Non-pigmented ciliary epithelial cell (primary cell): ENCODE measurements around the gene RNF168.
"Not testable (repeated sequence)": the region's sequence is repeated elsewhere in the genome, so short reads cannot be mapped to it uniquely, and the experiment has no call there.

Source experiments
- DNase-seq: peaks from one replicate; pipeline ENCODE4 v3.0.0-alpha.2; 2010; ENCODE audit warnings: low read depth

Gene RNF168, protein sequence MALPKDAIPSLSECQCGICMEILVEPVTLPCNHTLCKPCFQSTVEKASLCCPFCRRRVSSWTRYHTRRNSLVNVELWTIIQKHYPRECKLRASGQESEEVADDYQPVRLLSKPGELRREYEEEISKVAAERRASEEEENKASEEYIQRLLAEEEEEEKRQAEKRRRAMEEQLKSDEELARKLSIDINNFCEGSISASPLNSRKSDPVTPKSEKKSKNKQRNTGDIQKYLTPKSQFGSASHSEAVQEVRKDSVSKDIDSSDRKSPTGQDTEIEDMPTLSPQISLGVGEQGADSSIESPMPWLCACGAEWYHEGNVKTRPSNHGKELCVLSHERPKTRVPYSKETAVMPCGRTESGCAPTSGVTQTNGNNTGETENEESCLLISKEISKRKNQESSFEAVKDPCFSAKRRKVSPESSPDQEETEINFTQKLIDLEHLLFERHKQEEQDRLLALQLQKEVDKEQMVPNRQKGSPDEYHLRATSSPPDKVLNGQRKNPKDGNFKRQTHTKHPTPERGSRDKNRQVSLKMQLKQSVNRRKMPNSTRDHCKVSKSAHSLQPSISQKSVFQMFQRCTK

DNA sequence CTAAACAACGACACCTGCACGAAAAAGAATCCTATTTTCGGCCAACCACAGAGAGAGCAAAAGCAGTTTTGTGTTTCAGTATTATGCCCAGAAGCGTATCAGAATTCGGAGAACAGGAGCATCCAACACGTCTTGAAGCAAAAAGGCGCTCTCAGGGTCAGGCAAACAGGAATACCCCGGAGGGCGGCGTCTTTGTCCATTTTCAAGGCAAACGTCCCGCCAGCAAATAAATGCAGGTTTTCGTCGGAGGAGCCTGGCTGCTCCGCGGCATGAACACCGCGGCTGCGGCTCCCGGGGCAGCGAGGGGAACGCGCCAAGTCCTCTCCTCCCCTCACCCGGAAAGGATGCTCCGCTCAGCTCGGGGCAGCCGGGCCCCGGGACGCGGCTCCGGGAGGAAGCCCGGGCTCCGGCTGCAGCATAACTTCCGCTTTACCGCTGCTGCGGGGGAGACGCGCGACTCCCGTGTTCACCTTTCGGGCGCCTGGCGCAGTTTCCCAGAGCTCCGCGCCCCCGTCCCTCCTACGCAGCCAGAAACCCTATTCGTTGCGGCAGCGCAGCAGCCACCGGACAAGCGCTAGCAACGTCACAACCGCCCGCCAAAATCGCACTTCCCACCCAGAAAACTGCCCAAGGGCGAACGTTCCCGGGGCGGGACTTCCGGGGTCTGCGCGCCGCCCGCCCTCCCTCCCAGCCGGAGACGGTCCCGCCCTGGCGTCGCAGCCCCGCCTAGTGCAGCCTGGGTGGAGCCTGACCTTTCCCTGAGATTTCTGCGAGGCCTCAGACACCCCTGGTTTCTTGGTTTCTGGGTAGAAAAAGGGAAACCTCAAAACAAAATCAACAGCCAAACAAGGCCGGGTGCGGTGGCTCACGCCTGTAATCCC, at the start of gene RNF168:
TSS of gene RNF168 (minus strand) at position 573 of the 881 bp plus-strand sequence. CDS start 595 bp downstream, outside the sequence.
- DNase-seq: peak; percentile 74

DNA sequence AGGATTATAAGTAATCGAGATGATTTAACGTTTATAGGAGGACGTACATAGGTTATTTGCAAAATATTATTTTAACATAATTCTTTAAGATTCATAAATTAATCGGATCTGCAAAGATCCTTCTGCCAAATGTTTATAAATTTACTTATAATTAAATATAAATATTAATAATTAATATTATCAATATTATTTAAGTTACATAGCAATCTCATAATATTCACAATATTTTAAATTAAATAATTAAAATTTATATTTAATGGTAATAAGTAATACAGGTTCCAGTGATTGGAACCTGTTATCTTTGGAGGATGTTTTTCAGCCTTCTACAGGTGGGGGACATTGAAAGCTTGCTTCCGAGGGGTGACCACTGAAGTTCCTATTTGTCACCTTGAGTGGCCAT, 48.7 kb upstream of the RNF168 start:
- no peak for DNase-seq

DNA sequence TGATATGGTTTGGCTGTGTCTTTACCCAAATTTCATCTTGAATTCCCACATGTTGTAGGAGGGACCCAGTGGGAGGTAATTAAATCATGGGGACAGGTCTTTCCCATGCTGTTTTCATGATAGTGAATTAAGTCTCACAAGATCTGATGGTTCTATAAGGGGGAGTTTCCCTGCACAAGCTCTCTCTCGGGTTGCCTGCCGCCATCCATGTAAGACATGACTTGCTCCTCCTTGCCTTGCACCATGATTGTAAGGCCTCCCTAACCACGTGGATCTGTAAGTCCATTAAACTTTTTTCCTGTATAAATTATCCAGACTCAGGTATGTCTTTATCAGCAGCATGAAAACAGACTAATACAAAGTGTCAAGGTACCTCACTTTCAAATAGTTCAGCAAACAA, 46.6 kb upstream of the RNF168 start:
- not testable (repeated sequence) for DNase-seq

DNA sequence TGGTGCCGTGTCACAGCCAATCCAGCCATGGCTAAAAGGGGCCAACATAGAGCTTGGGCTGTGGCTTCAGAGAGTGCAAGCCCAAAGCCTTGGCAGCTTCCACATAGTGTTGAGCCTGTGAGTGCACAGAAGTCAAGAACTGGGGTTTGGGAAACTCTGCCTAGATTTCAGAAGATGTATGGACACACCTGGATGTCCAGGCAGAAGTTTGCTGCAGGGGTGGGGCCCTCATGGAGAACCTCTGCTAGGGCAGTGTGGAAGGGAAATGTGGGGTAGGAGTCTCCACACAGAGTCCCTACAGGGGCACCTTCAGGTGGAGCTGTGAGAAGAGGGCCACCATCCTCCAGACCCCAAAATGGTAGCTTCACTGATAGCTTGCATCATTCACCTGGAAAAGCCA, 45.7 kb upstream of the RNF168 start:
- not testable (repeated sequence) for DNase-seq

DNA sequence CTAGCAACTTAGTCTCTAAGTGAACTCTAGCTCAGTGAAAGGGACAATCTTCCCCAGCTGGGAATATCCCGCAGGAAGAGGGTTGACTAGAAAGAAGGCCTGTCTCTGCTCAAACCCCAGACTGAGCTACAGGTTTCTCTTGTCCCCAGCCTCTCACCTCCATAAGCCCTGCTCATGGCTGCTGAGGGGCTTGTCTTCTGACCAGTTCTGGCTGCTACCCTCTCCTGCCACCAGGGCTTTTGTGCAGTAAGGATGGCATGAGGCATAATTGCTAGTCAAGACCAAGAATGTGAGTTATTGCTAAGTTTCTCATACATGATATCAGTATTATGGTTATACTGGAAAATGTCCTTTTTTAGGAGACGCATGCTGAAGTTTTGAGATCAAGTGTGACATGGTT, 43.5 kb upstream of the RNF168 start:
- no peak for DNase-seq

DNA sequence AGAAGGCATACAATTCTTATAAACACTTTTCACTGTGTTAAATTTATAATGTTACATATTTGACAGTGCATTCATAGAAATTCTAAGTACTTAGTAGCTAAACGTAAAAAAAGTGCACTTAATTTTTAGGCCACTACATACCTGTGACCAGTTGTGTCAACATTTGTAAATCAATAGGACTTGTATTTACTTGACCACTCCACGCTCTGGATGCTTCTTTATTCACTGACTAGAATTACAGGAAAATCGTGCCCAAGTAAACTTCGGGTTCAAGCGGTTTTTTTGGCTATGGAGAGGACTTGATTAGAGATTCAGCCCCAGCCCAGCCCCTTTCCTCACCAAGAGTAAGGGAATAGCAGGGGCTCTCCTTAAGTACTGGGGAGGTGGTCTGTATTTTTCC, 43.0 kb upstream of the RNF168 start:
- no peak for DNase-seq

DNA sequence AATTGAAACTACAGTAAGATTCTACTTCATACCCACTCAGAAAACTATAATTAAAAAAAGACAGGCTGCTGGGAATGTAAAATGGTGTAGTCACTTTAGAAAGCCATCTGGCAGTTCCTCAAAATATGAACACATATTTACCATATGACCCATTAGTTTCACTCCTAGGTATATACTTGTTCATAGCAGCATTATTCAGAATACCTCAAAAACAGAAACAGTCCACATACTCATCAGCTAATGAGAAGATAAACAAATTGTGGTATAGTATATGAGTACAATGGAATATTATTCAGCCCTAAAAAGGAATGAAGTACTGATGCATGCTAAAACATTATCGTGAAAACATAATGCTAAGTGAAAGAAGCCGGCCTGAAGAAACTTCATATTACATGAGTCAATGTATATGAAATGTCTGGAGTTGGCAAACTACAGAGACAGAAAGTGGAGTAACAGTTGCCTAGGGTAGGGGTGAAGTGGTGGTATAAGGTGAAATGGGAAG, 41.0 kb upstream of the RNF168 start:
- no peak for DNase-seq

DNA sequence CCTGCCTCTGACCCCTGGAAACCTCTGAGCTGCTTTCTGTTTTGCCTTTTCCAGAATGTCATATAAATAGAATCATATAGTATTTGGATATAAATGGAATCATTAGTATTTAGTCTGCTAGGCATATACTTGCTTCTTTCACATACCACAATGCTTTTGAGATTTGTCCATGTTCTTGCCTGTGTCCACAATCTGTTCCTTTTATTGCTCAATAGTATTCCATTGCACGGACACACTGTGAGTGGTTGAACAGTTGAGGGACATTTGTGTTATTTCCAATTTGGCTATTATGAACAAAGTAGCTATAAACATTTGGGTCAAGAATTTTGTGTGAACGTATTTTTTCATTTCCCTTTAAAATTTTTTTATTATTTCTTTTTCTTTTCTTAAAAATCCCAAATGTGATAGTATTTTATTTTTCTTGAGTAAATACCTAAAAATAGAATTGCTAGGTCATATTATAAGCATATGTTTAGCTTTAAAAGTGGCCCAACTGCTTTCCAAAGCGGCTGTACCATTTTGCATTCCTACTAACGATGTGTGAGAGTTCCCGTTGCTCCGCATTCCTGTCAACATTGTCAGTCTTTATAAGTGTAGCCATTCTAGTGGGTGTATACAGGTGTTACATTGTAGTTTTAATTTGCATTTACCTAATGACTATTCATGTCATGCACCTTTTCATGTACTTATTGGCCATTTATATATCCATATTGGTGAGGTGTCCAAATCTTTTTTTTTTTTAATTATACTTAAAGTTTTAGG, 38.3 kb upstream of the RNF168 start:
- no peak for DNase-seq

DNA sequence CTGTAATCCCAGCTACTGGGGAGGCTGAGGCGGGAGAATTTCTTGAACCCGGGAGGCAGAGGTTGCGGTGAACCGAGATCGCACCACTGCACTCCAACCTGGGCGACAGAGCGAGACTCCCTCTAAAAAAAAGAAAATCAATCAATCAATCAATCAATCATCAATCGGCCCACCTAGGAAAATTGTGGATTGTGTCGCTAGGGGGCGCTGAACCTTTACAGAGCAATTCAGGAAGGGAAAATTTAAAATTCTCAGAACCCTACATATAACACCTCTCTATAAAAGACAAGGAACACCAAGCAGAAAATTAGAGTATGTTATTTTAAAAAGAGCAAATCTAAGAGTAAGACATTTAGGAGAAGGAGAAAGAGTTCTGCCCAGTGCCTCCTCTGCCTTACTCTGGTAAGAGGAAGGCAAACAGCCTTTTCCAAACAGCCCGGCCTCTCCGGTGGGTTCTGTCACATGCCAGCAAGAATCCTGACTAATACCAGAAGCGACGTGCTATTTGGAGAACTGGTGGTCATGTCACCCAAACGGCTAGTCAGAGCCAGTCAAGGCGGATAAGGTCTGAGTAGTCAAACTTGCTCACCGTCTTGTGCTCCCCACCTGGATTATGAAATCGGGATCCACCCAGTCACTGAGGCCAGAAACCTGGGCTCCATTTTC, 33.9 kb upstream of the RNF168 start:
- DNase-seq: no peak

DNA sequence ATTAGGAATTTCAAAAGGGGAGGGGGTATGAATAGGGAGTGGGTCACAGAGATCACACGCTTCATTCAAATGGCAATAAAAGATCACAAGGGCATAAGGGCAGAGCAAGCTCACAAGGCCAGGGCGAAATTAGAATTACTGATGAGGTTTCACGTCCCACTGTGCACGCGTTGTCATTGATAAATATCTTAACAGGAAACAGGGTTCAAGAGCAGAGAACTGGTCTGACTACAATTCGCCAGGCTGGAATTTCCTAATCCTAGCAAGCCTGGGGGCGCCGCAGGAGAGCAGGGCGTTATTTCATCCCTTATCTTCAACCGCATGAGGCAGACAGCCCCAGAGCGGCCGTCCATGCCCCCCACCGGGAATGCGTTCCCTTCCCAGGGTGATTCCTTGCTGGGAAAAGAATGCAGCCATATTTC, 29.7 kb upstream of the RNF168 start:
- DNase-seq: no peak

DNA sequence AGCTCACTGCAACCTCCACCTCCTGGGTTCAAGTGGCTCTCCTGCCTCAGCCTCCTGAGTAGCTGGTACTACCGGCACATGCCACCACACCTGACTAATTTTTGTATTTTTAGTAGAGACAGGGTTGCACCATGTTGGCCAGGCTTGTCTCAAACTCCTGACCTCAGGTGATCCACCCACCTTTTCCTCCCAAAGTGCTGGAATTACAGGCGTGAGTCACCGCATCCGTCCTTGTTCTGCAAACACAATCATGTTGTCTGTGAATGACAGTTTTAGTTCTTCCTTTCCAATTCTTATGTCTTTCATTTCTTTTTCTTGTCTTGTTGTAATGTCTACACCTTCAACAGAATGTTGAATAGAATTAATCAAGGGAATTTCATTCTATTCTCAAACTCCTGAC, 27.9 kb upstream of the RNF168 start:
- no peak for DNase-seq

DNA sequence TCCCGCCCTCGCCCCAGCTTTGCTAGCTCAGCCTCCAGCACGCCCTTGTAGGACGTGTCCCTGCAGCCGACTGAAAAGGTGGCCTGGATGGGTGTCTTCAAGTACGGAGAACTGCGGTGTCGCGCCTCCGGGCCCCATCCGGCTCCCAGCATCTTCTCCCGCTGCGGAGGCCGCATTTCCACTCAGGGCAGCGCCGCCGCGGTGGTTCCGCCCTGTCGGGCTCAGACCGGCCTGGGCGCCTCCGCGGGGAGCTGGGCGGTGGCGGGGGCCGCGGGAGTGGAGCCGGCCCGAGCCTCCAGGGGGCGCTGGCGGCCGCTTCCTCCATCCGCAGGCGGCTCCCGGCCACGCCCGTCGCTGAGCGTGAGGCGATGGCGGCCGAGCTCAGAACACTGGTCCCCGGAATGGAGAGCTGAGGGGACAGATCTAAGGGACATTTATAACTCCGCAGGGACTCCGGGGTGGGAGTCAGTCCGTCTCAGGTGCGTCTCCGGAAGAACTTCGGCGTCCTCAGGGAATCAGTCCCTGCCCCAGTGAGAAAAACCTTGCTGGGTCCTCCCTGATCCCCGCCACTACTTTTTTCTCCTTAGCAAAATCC, 25.2 kb upstream of the RNF168 start:
- no peak for DNase-seq

DNA sequence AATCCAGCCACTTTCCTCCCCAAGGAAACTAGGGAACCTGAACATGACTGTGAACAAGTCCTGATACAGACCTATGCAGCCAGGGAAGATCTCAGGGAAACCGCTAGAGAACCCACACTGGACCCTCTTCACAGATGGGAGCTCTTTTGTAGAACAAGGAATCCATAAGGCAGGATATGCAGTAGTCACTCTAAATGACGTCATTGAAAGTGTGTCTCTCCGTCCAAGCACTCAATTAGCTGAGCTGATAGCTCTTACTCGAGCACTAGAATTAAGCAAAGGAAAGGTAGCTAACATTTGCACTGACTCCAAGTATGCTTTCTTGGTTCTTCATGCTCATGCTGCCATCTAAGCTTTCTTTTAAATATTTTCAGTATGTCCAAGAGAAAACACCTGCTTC, 21.6 kb upstream of the RNF168 start:
- DNase-seq: no peak

DNA sequence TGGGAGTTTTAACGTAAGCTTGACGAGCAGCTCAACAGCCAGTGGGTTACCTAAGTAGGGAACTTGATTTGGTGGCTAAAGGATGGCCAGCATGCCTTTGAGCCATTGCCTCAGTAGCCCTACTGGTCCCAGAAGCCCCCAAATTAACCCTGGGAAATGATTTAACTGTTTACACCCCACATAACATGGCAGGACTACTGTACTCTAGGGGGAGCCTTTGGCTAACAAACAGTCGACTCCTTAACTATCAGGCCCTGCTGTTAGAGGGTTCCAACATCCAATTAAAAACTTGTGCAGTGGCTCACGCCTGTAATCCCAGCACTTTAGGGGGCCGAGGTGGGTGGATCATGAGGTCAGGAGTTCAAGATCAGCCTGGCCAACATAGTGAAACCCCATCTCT, 21.0 kb upstream of the RNF168 start:
- DNase-seq: no peak

DNA sequence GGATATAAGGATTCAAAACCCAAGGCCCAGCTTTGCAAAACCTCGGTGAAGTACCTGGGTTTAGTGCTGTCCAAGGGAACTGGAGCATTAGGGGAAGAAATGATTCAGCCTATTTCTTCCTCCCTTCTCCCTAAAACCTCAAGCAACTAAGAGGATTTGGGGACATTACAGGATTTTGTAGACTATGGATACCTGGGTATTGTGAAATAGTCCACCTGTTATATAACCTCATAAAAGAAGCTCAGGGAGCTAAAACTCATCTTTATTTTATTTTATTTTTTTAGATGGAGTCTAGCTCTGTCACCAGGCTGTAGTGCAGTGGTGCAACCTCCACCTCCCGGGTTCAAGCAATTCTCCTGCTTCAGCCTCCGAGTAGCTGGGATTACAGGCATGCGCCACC, 20.3 kb upstream of the RNF168 start:
- no peak for DNase-seq

DNA sequence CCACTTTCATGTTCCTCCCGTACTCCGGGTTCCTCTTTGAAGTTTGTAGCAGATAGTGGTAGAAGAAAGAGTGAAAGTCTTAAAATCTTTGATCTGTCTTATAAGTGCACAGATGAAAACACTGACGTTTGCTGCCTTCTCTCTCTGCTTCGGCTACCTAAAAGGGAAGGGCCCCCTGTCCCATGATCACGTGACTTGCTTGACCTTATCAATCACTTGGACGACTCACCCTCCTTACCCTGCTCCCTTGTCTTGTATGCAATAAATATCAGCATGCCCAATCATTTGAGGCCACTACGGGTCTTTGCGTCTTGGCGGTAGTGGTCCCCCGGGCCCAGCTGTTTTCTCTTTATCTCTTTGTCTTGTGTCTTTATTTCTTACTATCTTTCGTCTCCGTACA, 17.7 kb upstream of the RNF168 start:
- not testable (repeated sequence) for DNase-seq

DNA sequence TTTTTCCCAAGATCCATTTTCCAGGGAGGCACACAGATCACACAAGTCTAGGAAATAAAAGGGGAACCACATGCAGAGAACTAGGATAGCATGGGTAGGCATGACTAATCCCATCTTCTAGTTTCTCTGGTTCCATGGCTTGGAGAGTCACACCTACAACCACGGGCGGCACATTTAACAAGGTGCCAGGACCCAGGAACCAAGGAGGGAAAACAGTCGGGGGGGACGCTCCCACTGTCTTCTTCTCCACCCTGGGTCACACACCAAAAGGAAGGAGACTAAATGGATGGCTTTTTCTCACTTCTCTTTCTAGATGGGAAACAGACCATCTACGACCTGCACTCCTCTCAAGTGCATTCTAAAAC, 16.1 kb upstream of the RNF168 start:
- DNase-seq: no peak

DNA sequence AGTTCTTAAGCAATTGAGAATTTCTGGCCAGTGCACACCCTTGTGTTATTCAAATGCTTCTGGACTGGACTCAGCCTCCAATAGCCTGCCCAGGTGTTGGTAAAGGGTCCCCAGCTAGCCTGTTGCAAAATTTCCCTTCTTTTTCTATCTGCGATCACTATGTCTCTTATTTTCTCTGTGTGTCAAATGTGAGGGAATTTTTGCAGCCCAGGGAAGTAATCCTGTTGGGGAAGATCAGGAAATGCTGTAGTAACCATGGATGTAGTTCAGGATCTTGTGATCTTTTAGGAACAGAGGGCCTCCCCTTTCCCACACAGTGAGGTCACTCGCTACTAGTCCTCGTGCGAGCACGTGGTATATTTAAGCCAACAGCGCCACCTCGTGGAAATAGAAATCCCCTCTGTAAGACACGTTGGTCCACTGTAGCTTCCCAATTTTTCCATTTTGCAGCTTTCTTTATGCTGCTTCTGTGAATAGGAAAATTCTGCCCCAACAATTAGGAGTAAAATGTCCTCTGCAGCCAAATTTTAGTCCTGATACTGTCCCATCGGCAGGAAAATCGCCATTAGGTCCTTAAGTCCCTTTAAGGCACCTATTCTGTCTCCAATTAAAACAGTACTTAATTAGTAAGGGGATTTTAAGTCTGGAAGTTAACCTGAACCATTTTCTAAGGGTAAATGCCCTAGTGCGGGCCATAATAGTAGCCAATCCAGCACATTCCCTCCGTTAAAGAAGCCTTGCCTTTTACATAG, 15.6 kb upstream of the RNF168 start:
- DNase-seq: no peak

DNA sequence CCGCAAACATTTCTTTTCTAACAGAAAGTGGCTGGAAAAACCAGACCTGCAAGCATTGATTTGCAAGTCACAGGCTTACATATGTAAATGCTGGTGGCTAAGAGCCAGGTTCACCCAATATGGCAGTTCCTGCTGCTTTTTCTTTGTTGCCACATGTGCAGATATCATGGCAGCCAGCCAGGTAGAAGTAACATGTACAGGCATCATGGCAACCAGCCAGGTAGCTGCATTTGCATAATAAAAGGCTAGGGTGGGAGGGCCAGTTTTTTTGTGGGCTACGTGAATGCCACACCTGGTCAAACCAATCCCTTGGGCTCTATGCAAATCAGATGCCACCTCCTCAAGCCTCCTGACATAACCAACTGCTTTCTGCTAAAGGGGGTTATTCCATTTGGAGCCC, 14.4 kb upstream of the RNF168 start:
- DNase-seq: no peak

DNA sequence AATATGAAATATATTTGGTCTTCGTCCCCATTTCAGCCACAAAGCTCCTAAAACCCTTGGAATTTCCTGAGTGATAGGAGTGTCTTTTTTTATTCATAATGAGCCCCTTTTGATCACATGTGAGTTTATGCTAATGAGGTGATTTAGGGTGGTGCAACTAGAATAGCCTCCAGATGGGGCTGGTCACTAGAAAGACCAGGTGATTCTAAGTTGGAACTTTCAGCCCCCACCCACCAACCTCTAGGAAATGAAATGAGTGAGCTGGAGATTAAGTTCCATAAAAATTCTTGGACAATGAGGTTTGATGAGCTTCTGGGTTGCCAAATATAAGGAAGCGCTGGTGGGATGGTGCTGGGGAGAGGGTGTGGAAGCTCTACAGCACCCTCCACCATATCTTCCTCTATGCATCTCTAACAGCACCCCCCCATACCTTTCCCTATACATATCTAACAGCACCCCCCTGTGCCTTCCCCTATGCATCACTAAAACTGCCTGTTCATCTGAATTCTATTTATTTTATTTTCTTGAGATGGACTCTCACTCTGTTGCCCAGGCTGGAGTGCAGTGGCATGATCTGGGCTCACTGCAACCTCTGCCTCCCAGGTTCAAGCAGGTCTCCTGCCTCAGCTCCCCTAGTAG, 13.7 kb upstream of the RNF168 start:
- no peak for DNase-seq
